GM12878 (cell line): ENCODE data around the gene ZNF627.

Experiments
- BCLAF1 ChIP-seq: fragments of 450-650 bp; IDR thresholded peaks from 2 replicates; pipeline ENCODE4 v1.6.1; 2017; ENCODE audit warnings: antibody characterized with exemption, mild to moderate bottlenecking, moderate library complexity
- CREB1 ChIP-seq: IDR thresholded peaks from 2 replicates; pipeline ENCODE4 v1.6.1; 2012; ENCODE audit warnings: low read depth, mild to moderate bottlenecking, inconsistent platforms
- CTCF ChIP-seq, 3 experiments: IDR thresholded peaks in 2 of 3; conservative IDR thresholded peaks in 1 of 3; 2 replicates each; pipeline ENCODE4 v1.5.1; 2011; ENCODE audit warnings: low read depth in 3 of 3, low read length in 3 of 3, mild to moderate bottlenecking in 3 of 3, control low read depth in 2 of 3, moderate library complexity in 2 of 3, inconsistent platforms in 1 of 3, mixed read lengths in 1 of 3; ENCODE audit not compliant: control insufficient read depth in 2 of 3, insufficient read depth in 1 of 3; ENCODE audit errors: extremely low read depth in 1 of 3
- E2F4 ChIP-seq: IDR thresholded peaks from 2 replicates; pipeline ENCODE4 v1.6.1; 2012; ENCODE audit warnings: low read depth, low read length, improper control_type of control experiment
- HSF1 ChIP-seq: fragments of 150-350 bp; IDR thresholded peaks from 2 replicates; pipeline ENCODE4 v1.6.1; 2014; ENCODE audit warnings: mild to moderate bottlenecking, low read depth, low read length
- MAX ChIP-seq: IDR thresholded peaks from 2 replicates; pipeline ENCODE4 v1.6.1; 2012; ENCODE audit warnings: low read depth, low read length, improper control_type of control experiment
- NFYA ChIP-seq: IDR thresholded peaks from 2 replicates; pipeline ENCODE4 v1.6.1; 2011; ENCODE audit warnings: low read depth, mild to moderate bottlenecking, low read length, improper control_type of control experiment, borderline replicate concordance
- POLR2AphosphoS5 ChIP-seq: IDR thresholded peaks from 2 replicates; pipeline ENCODE4 v1.6.1; 2011; ENCODE audit warnings: mild to moderate bottlenecking, low read length, inconsistent platforms
- RAD21 ChIP-seq: IDR thresholded peaks from 2 replicates; pipeline ENCODE4 v1.6.1; 2011; ENCODE audit warnings: mild to moderate bottlenecking, low read depth, low read length, moderate library complexity; ENCODE audit not compliant: insufficient read depth
- SMC3 ChIP-seq: IDR thresholded peaks from 2 replicates; pipeline ENCODE4 v1.6.1; 2011; ENCODE audit warnings: low read length, improper control_type of control experiment, borderline replicate concordance
- SRF ChIP-seq, 2 experiments: IDR thresholded peaks; 2 replicates each; pipeline ENCODE4 v1.6.1; 2011; ENCODE audit warnings: low read depth in 2 of 2, low read length in 2 of 2, mild to moderate bottlenecking in 1 of 2, moderate library complexity in 1 of 2
- ZBTB11 ChIP-seq: fragments of 450-650 bp; formaldehyde crosslinking; IDR thresholded peaks from 2 replicates; pipeline ENCODE4 v1.5.0; 2022; ENCODE audit warnings: mild to moderate bottlenecking, missing genetic modification characterization
- ZNF274 ChIP-seq: IDR thresholded peaks from one replicate; pipeline ENCODE4 v1.8.0; 2011; ENCODE audit not compliant: insufficient read length, insufficient read depth

GRCh38 chr19:11547929-11548700 lies 49.2 kb upstream of the ZNF627 start:
- TF ChIP-seq HSF1 (no peak), E2F4 (no peak), SRF (IDR thresholded peaks at IDR 0.05; ENCODE audit: low read depth in 2 of 2, low read length in 2 of 2) (no peak), NFYA (no peak), POLR2AphosphoS5 (no peak), CREB1 (no peak), CTCF (IDR thresholded peaks at IDR 0.05 in 2 of 3, conservative IDR thresholded peaks at IDR 0.05 in 1 of 3; ENCODE audit: control insufficient read depth in 2 of 3, extremely low read depth in 1 of 3, insufficient read depth in 1 of 3, low read depth in 3 of 3, low read length in 3 of 3) (no peak), SMC3 (no peak), BCLAF1 (no peak), RAD21 (no peak), ZBTB11 (no peak), MAX (no peak), ZNF274 (no peak)
